DMS53 (cell line): ENCODE results near the gene PPP1R14C.

Experiments
- DNase-seq: peaks from one replicate; lab custom pipeline; 2025; lab: John Stamatoyannopoulos, UW

Gene PPP1R14C

DNA sequence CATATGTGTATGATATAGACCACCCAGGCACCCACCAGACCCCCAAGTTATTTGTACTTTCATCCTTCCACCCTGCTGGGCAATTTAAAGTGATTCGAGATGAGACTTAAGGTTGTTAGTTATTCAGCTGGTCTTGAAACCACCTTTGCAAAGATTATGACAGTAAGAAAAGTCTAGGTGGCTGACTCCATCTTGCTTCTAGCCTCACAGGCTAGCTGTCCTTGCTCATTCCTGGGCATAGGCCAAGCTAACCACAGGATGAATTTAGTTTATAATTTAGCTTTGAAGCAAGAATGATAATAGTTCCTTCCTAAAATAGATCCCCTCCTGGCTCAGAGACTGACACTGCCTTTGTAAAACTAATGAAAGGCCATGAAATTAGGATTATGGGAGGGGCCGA is 154.0 kb downstream of the PPP1R14C start:
- no peak for DNase-seq

DNA sequence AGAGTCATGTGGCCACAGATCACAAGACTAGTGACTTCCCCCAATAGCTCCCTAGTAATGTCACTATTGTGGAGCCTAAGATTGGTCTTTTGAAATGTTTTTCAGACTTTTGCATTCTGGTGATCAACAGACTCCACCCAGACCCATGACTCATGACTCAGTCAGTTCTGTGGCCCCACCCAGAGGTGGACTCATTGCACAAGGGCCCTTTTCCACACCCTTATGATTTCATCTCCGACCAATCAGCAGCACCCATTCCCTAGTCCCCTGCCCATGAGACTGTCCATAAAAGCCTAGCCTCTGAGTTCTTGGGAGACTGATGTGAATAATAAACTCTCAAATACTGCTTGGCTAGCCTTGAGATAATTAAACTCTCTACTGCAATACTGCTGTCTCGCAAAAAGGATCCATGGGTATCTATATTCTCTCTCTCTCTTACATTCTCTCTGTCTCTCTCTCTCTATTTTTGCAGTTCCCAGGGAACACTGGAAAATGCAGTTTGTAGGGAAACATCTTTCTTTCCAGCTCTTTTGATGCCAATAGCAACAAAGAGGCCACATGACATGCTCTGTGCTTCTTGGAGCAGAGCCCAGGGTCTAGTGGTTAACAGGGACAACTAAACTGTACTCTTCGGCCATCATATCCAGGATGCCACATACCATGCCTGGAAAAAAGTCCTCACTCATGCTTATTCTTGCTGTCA is 154.6 kb downstream of the PPP1R14C start:
- no peak for DNase-seq

DNA sequence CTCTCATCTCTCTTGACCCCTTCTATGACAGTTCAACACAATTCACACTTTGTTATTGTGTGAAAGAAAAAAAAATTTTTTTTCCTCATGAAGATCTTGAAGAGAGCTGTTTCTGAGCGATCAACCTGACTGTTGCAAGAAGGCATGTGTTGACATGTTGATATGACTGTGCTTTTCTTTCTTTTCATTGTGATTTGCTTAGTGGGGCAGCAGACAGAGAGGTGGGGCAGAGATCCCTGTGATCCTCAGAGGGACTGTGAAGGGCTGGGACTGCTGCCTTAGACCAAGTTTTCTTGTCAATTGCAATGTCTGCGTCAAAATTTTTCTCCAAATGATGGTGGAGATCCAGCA is 155.2 kb downstream of the PPP1R14C start:
- DNase-seq: no peak

DNA sequence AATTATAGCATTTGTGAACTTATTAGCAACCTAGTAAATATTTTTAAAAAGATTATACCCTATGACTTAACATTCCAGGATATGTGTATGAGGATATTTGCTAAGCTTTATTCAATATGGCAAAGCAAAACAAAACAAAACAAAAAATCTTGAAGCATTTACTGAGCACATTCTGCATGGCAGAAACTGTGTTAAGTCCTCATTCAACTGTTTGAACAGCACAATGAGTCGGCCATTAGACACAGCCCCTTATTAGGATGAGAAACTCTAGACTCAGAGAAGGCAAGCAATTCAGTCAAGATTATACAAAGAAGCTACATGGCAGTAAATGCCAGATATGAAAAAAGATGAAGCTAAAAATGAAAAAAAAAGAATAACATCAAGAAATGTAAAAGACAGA is 155.8 kb downstream of the PPP1R14C start:
- DNase-seq: peak; percentile 3
